Hepatocyte (in vitro differentiated cells): ENCODE data around the gene HSPA5. TPM values are rescaled to one million over a fixed set of nuclear protein-coding genes. Genes with fewer than 3 reads are reported as not detected.

ENCODE experiments used
- DNase-seq: peaks from one replicate; pipeline ENCODE4 v3.0.0-alpha.2; 2016; ENCODE audit warnings: low spot score
- H2AFZ ChIP-seq: fragments of 200-600 bp; sonication (generic); 2 replicates; pipeline ENCODE4 v1.6.0; 2016; ENCODE audit warnings: antibody characterized with exemption, mild to moderate bottlenecking
- H3K27ac ChIP-seq: fragments of 200-600 bp; sonication (generic); 2 replicates; pipeline ENCODE4 v1.5.1; 2016; ENCODE audit warnings: mild to moderate bottlenecking
- H3K27me3 ChIP-seq: fragments of 200-600 bp; sonication (generic); 2 replicates; pipeline ENCODE4 v1.6.1; 2016
- H3K36me3 ChIP-seq: fragments of 200-600 bp; sonication (generic); replicated peaks from 2 replicates; pipeline ENCODE4 v1.5.1; 2016; ENCODE audit warnings: low read depth; ENCODE audit not compliant: insufficient read depth
- H3K4me1 ChIP-seq: fragments of 200-600 bp; sonication (generic); 2 replicates; pipeline ENCODE4 v1.5.1; 2016; ENCODE audit warnings: mild to moderate bottlenecking, moderate library complexity; ENCODE audit not compliant: insufficient read depth
- H3K4me2 ChIP-seq: fragments of 200-600 bp; sonication (generic); 2 replicates; pipeline ENCODE4 v1.6.0; 2016
- H3K4me3 ChIP-seq: fragments of 200-600 bp; sonication (generic); 2 replicates; pipeline ENCODE4 v1.5.1; 2016; ENCODE audit warnings: mild to moderate bottlenecking
- H3K79me2 ChIP-seq: fragments of 200-600 bp; sonication (generic); 2 replicates; pipeline ENCODE4 v1.6.0; 2017; ENCODE audit warnings: mild to moderate bottlenecking
- H3K9me2 ChIP-seq: fragments of 200-600 bp; sonication (generic); replicated peaks from 2 replicates; pipeline ENCODE4 v1.6.0; 2017; ENCODE audit warnings: mild to moderate bottlenecking; ENCODE audit not compliant: insufficient read depth
- H3K9me3 ChIP-seq: fragments of 200-600 bp; sonication (generic); 2 replicates; pipeline ENCODE4 v1.5.1; 2016; ENCODE audit warnings: low read depth, mild to moderate bottlenecking
- H4K20me1 ChIP-seq: fragments of 200-600 bp; sonication (generic); 2 replicates; pipeline ENCODE4 v1.6.0; 2016; ENCODE audit warnings: mild to moderate bottlenecking; ENCODE audit not compliant: insufficient read depth, poor library complexity, severe bottlenecking
- EZH2 ChIP-seq: fragments of 200-600 bp; sonication (generic); IDR thresholded peaks from 2 replicates; pipeline ENCODE4 v1.6.1; 2016; ENCODE audit warnings: antibody characterized with exemption, mild to moderate bottlenecking, borderline replicate concordance
- EZH2phosphoT487 ChIP-seq: fragments of 200-600 bp; sonication (generic); IDR thresholded peaks from one replicate; pipeline ENCODE4 v1.6.1; 2018; ENCODE audit warnings: antibody characterized with exemption, mild to moderate bottlenecking, low read depth, moderate library complexity; ENCODE audit not compliant: unreplicated experiment, severe bottlenecking
- WGBS: methylation state at CpG from one replicate; pipeline ENCODE4 v1.1.6; 2016; ENCODE audit warnings: low lambda C conversion rate; ENCODE audit errors: missing lambda C conversion rate; 5-methylcytosine and 5-hydroxymethylcytosine counted together
- polyA plus RNA-seq: library from polyadenylated mRNA; unstranded; fragments of >200 nt; fragmentation: Nextera tagmentation; extraction: Ambion mirVana; gene quantifications from 2 replicates; pipeline ENCODE4 v1.2.1, GENCODE V29; 2016
- total RNA-seq: library from RNA; depleted of rRNA; stranded (reverse); fragments of >200 nt; gene quantifications from 2 replicates; pipeline ENCODE4 v1.2.3, GENCODE V29; 2014
- TF ChIP-seq, protein P1 (sequence below): fragments of 200-600 bp; sonication (generic); IDR thresholded peaks from 2 replicates; pipeline ENCODE4 v1.5.1; 2016; ENCODE audit warnings: antibody characterized with exemption, mild to moderate bottlenecking; ENCODE audit not compliant: poor library complexity

HSPA5 gene
- total and polyA plus RNA-seq, 2 experiments from 2014 or later: 239 to 881 TPM

DNA sequence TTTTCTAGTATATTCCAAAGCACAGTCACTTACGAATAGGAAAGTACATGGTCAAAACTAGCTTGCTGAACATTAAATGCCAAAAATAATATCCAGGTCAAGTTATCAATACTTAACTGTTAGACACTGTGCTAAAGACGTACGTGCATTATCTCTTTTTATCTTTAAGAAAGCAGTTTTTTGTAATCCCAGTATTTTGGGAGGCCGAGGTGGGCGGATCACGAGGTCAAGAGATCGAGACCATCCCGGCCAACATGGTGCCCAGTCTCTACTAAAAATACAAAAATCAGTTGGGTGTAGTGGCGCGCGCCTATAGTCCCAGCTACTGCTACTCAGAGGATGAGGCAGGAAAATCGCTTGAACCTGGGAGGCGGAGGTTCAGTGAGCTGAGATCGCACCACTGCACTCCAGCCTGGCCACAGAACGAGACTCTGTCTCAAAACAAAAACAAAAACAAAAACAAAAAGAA lies 2.7 kb upstream of the HSPA5 start:
- H3K27ac ChIP-seq: peak overlapping the region; percentile 52
- H3K36me3 ChIP-seq: peaks cover 5% of the 10 kb centered on the region
- no peak for DNase-seq
- H2AFZ ChIP-seq: no peak overlapping the region
- H3K4me1 ChIP-seq: peaks cover 19% of the 10 kb centered on the region
- 96% methylated on average over 15 of the region's 15 CpGs for WGBS
- H3K9me2 ChIP-seq: no peaks in the 10 kb centered on the region
- peaks cover 27% of the 10 kb centered on the region for H3K79me2 ChIP-seq
- no peak overlapping the region for H3K4me3 ChIP-seq
- H4K20me1 ChIP-seq: peaks cover 21% of the 10 kb centered on the region
- TF ChIP-seq EZH2phosphoT487: no peak
- TF ChIP-seq, protein P1, sequence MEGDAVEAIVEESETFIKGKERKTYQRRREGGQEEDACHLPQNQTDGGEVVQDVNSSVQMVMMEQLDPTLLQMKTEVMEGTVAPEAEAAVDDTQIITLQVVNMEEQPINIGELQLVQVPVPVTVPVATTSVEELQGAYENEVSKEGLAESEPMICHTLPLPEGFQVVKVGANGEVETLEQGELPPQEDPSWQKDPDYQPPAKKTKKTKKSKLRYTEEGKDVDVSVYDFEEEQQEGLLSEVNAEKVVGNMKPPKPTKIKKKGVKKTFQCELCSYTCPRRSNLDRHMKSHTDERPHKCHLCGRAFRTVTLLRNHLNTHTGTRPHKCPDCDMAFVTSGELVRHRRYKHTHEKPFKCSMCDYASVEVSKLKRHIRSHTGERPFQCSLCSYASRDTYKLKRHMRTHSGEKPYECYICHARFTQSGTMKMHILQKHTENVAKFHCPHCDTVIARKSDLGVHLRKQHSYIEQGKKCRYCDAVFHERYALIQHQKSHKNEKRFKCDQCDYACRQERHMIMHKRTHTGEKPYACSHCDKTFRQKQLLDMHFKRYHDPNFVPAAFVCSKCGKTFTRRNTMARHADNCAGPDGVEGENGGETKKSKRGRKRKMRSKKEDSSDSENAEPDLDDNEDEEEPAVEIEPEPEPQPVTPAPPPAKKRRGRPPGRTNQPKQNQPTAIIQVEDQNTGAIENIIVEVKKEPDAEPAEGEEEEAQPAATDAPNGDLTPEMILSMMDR: no peak
- no peak for TF ChIP-seq EZH2
- H3K27me3 ChIP-seq: no peaks in the 10 kb centered on the region
- no peaks in the 10 kb centered on the region for H3K9me3 ChIP-seq
- H3K4me2 ChIP-seq: no peak overlapping the region

DNA sequence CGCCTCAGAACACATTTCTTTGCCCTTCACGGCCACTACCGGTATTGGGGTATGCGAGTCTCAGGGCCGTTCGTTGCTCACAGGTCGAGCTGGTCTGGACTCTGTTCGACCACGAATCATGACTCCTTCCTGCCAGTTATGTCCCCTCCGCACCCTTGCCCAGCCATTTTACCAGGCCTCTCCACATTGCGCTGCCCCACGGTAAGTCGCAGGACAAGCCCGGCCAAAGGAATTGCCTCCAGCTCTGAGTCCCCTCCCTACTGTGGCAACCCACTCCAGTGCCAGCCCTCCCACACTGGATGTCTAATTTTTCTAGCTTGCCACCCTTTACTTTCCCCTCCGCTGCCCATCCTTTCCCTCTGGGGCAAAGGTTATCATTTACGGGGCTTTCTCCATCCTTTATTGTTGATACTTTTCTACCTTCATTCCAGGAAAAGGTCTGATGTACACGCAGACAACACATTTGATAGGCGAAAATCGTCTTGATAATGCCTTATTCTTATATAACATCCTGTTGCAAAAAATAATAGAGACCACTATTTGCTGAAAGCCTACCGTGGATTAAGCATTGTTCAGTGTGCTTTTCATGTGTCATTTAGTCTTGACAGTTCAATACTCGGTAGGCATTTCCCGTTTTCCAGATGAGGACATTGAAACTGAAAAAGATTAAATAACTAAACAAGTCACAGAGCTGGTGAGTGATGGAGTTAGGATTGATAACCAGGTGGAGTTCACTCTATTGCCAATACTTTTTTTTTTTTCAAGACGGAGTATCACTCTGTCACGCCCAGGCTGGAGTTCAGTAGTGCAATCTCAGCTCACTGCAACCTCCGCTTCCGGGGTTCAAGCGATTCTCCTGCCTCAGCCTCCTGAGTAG lies 958 bp upstream of the HSPA5 start:
- Histone ChIP-seq H2AFZ (peak overlapping the region; percentile 43), H3K27ac (peak overlapping the region; percentile 95), H3K9me2 (no peaks in the 10 kb centered on the region), H3K4me1 (peaks cover 34% of the 10 kb centered on the region), H3K27me3 (no peaks in the 10 kb centered on the region), H3K36me3 (peaks cover 12% of the 10 kb centered on the region), H3K4me2 (peak overlapping the region; percentile 91), H4K20me1 (peaks cover 38% of the 10 kb centered on the region), H3K9me3 (no peaks in the 10 kb centered on the region), H3K79me2 (peaks cover 44% of the 10 kb centered on the region), H3K4me3 (peak overlapping the region; percentile 24)
- TF ChIP-seq EZH2phosphoT487: no peak
- 25% methylated on average over 27 of the region's 27 CpGs for WGBS
- peak; percentile 51 for DNase-seq

DNA sequence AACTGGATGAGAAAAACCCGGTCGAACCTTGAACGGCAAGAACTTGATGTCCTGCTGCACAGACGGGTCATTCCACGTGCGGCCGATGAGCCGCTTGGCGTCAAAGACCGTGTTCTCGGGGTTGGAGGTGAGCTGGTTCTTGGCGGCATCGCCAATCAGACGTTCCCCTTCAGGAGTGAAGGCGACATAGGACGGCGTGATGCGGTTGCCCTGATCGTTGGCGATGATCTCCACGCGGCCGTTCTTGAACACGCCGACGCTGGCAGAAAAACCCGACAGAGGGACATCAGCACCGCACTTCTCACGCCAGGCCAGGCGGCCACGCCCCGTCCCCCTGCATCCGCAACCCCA lies 519 bp downstream of the HSPA5 start:
- Histone ChIP-seq H2AFZ (peak overlapping the region; percentile 3), H4K20me1 (peaks cover 53% of the 10 kb centered on the region), H3K79me2 (peaks cover 59% of the 10 kb centered on the region), H3K4me2 (peak overlapping the region; percentile 87), H3K27ac (peak overlapping the region; percentile 84), H3K9me2 (no peaks in the 10 kb centered on the region), H3K36me3 (peaks cover 18% of the 10 kb centered on the region), H3K4me3 (peak overlapping the region; percentile 51), H3K9me3 (no peaks in the 10 kb centered on the region), H3K27me3 (no peaks in the 10 kb centered on the region), H3K4me1 (peaks cover 46% of the 10 kb centered on the region)
- DNase-seq: no peak
- TF ChIP-seq EZH2phosphoT487 (no peak), EZH2 (no peak)
- TF ChIP-seq, protein P1: no peak
- under 1% methylated on average over 33 of the region's 33 CpGs for WGBS
